ENCODE measurements around the gene TMEM17. TPM values are rescaled to one million over a fixed set of nuclear protein-coding genes. Genes with fewer than 3 reads are reported as not detected.

Gene TMEM17
- total RNA-seq, 2 experiments from 2014 or later = not detected

GRCh38 chr2:62539606-62540407 is 33.8 kb upstream of the TMEM17 start:
- Mint-ChIP-seq H3K27ac (no peak overlapping the region), H3K4me3 (no peak overlapping the region), H3K4me1 (ENCODE audit: low read depth) (no peaks in the 10 kb centered on the region), H3K27me3 (peaks cover 28% of the 10 kb centered on the region), H3K9me3 (no peaks in the 10 kb centered on the region), H3K36me3 (ENCODE audit: low read depth) (no peaks in the 10 kb centered on the region)
- no peaks in the 10 kb centered on the region for H3K4me1 ChIP-seq (ENCODE audit: insufficient read depth, low read length)
- CTCF ChIA-PET = no interaction called here
- H3K4me3 ChIP-seq (ENCODE audit: low read length) = no peak overlapping the region
- no peak for DNase-seq
- POLR2A ChIA-PET = no interaction called here
- H3K36me3 ChIP-seq (ENCODE audit: insufficient read depth, low read length) = no peaks in the 10 kb centered on the region
- peaks cover 0 to 6% of the 10 kb centered on the region in 2 experiments for H3K27me3 ChIP-seq (ENCODE audit: control insufficient read depth in 1 of 2, insufficient read depth in 2 of 2, low read length in 2 of 2)
- intact Hi-C loops (cut with DNase I, micrococcal nuclease) = no loop called here
- peaks cover 0 to 9% of the 10 kb centered on the region in 2 experiments for H3K9me3 ChIP-seq (ENCODE audit: control insufficient read depth in 1 of 2, insufficient read depth in 1 of 2, low read length in 2 of 2)
- no peak overlapping the region for H3K27ac ChIP-seq (ENCODE audit: low read depth in 1 of 2, low read length in 2 of 2)
- ATAC-seq (ENCODE audit: poor library complexity) = no peak
- no peak for TF ChIP-seq CTCF (IDR thresholded peaks at IDR 0.05)

- Mint-ChIP-seq H3K27me3 (peaks cover 32% of the 10 kb centered on the region), H3K4me3 (no peak overlapping the region), H3K27ac (no peak overlapping the region), H3K4me1 (ENCODE audit: low read depth) (no peaks in the 10 kb centered on the region), H3K9me3 (peaks cover 2% of the 10 kb centered on the region), H3K36me3 (ENCODE audit: low read depth) (no peaks in the 10 kb centered on the region)
- POLR2A ChIA-PET = interaction anchor here (0.6 kb wide), 1 partner anchor 8 kb away, joined by 3 read pairs; no protein-coding TSS in a partner anchor
- Histone ChIP-seq H3K27ac (ENCODE audit: low read depth in 1 of 2, low read length in 2 of 2) (no peak overlapping the region), H3K4me1 (ENCODE audit: insufficient read depth, low read length) (no peaks in the 10 kb centered on the region), H3K36me3 (ENCODE audit: insufficient read depth, low read length) (no peaks in the 10 kb centered on the region), H3K4me3 (ENCODE audit: low read length) (no peak overlapping the region), H3K9me3 (ENCODE audit: control insufficient read depth in 1 of 2, insufficient read depth in 1 of 2, low read length in 2 of 2) (peaks cover 0 to 9% of the 10 kb centered on the region in 2 experiments), H3K27me3 (ENCODE audit: control insufficient read depth in 1 of 2, insufficient read depth in 2 of 2, low read length in 2 of 2) (peaks cover 0 to 6% of the 10 kb centered on the region in 2 experiments)
- DNase-seq (no peak), ATAC-seq (ENCODE audit: poor library complexity) (no peak)
- intact Hi-C loops (cut with DNase I, micrococcal nuclease) = no loop called here
- no peak for TF ChIP-seq CTCF (IDR thresholded peaks at IDR 0.05)
- CTCF ChIA-PET = no interaction called here
These were observed 32.8 kb upstream of the TMEM17 start for GRCh38 chr2:62538756-62539155.

- peaks cover 0 to 6% of the 10 kb centered on the region in 2 experiments for H3K27me3 ChIP-seq (ENCODE audit: control insufficient read depth in 1 of 2, insufficient read depth in 2 of 2, low read length in 2 of 2)
- no peaks in the 10 kb centered on the region for H3K36me3 Mint-ChIP-seq (ENCODE audit: low read depth)
- no peak for TF ChIP-seq CTCF (IDR thresholded peaks at IDR 0.05)
- H3K9me3 ChIP-seq (ENCODE audit: control insufficient read depth in 1 of 2, insufficient read depth in 1 of 2, low read length in 2 of 2) = peaks cover 0 to 13% of the 10 kb centered on the region in 2 experiments
- ChIA-PET CTCF (no interaction called here), POLR2A (no interaction called here)
- H3K4me1 ChIP-seq (ENCODE audit: insufficient read depth, low read length) = no peaks in the 10 kb centered on the region
- intact Hi-C loops (cut with DNase I, micrococcal nuclease) = no loop called here
- no peak overlapping the region for H3K27ac Mint-ChIP-seq
- no peaks in the 10 kb centered on the region for H3K36me3 ChIP-seq (ENCODE audit: insufficient read depth, low read length)
- no peaks in the 10 kb centered on the region for H3K4me1 Mint-ChIP-seq (ENCODE audit: low read depth)
- H3K27me3 Mint-ChIP-seq = peaks cover 32% of the 10 kb centered on the region
- H3K4me3 ChIP-seq (ENCODE audit: low read length) = no peak overlapping the region
- H3K27ac ChIP-seq (ENCODE audit: low read depth in 1 of 2, low read length in 2 of 2) = no peak overlapping the region
- ATAC-seq (ENCODE audit: poor library complexity) (no peak), DNase-seq (no peak)
- H3K4me3 Mint-ChIP-seq = no peak overlapping the region
- H3K9me3 Mint-ChIP-seq = peaks cover 6% of the 10 kb centered on the region
These were observed 31.8 kb upstream of the TMEM17 start for GRCh38 chr2:62537814-62538213.

All from CD4-positive, alpha-beta T cell (primary cell).